Dermis microvascular lymphatic vessel endothelial cell (primary cell): ENCODE data around the gene SIGLEC9. TPM values are rescaled to one million over a fixed set of nuclear protein-coding genes. Genes with fewer than 3 reads are reported as not detected.
"Not testable (repeated sequence)": the region's sequence is repeated elsewhere in the genome, so short reads cannot be mapped to it uniquely, and the experiment has no call there.

ENCODE experiments used
- DNase-seq, 2 donors: peaks; one replicate each; pipeline versions ENCODE4 v3.0.0 to v3.0.0-alpha.2; 2010; ENCODE audit warnings: low read depth in 2 of 2
- total RNA-seq: library from RNA; depleted of rRNA; stranded (reverse); fragments of >200 nt; gene quantifications from 2 replicates; pipeline ENCODE4 v1.2.1, GENCODE V29; 2014

Gene SIGLEC9
- total RNA-seq, 1 donor from 2014 or later: 0.26 TPM

- DNase-seq: not testable (repeated sequence)
Observed at GRCh38 chr19:51142809-51143475, 18.2 kb downstream of the SIGLEC9 start.

- DNase-seq: no peak
Observed at GRCh38 chr19:51143486-51143885, 18.8 kb downstream of the SIGLEC9 start.

GRCh38 chr19:51144482-51145045 is 19.9 kb downstream of the SIGLEC9 start:
- no peak for DNase-seq

- no peak for DNase-seq
Observed at GRCh38 chr19:51145916-51146493, 21.3 kb downstream of the SIGLEC9 start.

GRCh38 chr19:51146751-51147150 is 22.0 kb downstream of the SIGLEC9 start:
- no peak for DNase-seq

- peak in 1 of 2 donors; percentile 16 for DNase-seq
Observed at GRCh38 chr19:51147663-51148062, 23.0 kb downstream of the SIGLEC9 start.

GRCh38 chr19:51148580-51148979 is 23.9 kb downstream of the SIGLEC9 start:
- no peak for DNase-seq

GRCh38 chr19:51150627-51151026 is 25.9 kb downstream of the SIGLEC9 start:
- no peak for DNase-seq

- DNase-seq: no peak
Observed at GRCh38 chr19:51156710-51157109, 32.0 kb downstream of the SIGLEC9 start.

- no peak for DNase-seq
Observed at GRCh38 chr19:51157265-51157664, 32.6 kb downstream of the SIGLEC9 start.

- peak in 1 of 2 donors; percentile 39 for DNase-seq
Observed at GRCh38 chr19:51158474-51159129, 33.9 kb downstream of the SIGLEC9 start.

- no peak for DNase-seq
Observed at GRCh38 chr19:51159656-51160055, 35.0 kb downstream of the SIGLEC9 start.

GRCh38 chr19:51161266-51161665 is 36.6 kb downstream of the SIGLEC9 start:
- no peak for DNase-seq

GRCh38 chr19:51161867-51162496 is 37.3 kb downstream of the SIGLEC9 start:
- no peak for DNase-seq

GRCh38 chr19:51163257-51163656 is 38.6 kb downstream of the SIGLEC9 start:
- DNase-seq: no peak

GRCh38 chr19:51164215-51164614 is 39.5 kb downstream of the SIGLEC9 start:
- DNase-seq: no peak

- DNase-seq: no peak
Observed at GRCh38 chr19:51166846-51167490, 42.3 kb downstream of the SIGLEC9 start.

- DNase-seq: no peak
Observed at GRCh38 chr19:51168564-51169282, 44.0 kb downstream of the SIGLEC9 start.

- peak; percentile 23 to 64 for DNase-seq
Observed at GRCh38 chr19:51169283-51169918, 44.7 kb downstream of the SIGLEC9 start.

- DNase-seq: no peak
Observed at GRCh38 chr19:51172223-51172622, 47.5 kb downstream of the SIGLEC9 start.
